Stimulated activated CD8-positive, alpha-beta memory T cell treated with anti-CD3 and anti-CD28 coated beads, Interleukin-7, amount 100 ng/mL, for 48 hours (primary cell): ENCODE data around the gene TCF12.

Source experiments
- DNase-seq, 2 donors: peaks; one replicate each; pipeline ENCODE4 v3.0.0-alpha.2; 2020; ENCODE audit warnings: low read depth in 1 of 2; ENCODE audit errors: extremely low read depth in 1 of 2

Gene TCF12

DNA sequence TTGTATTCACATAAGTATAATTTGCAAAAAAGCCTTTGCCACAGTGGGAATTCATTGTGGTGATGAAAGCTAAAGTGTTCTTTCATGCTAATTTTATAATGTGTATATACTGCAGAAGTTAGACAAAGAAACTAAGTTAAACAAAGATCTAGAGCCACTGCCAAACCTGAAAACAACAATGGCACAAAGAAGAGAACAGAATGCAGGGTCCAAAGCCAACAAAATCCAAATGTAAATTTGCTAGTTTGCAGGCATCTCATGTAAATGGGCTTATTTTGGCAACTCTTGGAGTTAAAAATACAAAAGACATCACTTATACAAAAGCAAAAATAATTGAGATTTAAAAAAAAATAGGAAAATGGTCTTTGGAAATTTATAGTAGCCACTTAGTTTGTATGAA, 123.0 kb downstream of the TCF12 start:
- no peak for DNase-seq

- DNase-seq: no peak
Measured at GRCh38 chr15:57044072-57044702, 125.7 kb downstream of the TCF12 start.

GRCh38 chr15:57044970-57045369, 126.5 kb downstream of the TCF12 start:
- DNase-seq: no peak

DNA sequence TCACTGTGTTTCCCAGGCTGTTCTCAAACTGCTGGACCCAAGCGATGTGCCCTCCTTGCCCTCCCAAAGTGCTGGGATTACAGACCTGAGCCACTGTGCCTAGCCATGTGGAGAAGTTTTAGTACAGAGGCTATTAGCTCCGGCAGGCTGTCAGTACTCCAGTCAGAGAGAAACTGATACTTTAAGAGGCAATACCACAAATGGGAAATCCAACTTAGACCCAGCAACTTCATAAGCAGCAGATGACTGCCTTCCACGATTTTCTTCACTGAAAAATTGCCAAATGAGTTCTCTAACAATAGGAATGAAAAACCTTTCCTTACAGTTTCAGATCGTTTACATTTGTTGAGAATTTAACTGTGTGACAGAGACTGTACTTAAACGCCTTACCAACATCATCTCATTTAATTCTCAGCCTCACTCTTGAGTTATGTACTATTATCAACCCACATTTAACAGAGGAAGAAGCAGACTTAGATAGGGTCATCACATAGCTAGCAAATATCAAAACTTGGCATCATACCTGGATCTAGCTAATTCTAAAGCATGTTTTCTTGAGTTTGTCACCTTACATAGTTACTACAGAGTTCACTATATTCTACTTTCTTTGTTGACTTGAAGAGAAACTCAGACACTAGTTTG, 127.4 kb downstream of the TCF12 start:
- DNase-seq: no peak

DNA sequence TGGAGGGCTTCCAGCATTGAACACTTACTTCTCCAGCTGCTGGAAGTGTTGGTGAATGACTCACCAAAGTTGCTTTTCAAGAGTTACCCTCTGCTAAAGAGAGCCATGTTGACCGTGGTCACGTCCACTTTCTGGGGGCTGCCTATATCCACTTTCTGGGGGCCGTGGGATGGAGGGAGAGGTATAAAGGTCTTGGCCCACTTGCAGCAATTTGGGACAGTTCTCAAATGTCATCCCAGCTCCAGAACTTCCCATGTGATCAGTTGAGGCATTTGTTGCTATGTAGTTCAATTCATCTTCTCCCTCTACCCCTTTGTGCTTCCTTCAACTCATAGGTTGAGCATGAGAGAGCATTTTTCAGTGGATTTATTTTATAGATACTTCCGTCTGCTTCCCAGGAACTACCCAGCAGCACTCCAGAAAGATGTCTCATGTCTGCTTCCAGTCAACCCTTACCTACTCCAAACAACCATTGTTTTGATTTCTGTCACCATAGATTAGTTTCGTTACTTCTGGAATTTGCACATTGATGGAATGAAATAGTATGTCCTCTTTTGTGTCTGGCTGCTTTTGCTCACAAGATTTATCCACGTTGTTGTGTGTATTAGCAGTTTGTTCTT, 130.6 kb downstream of the TCF12 start:
- no peak for DNase-seq

GRCh38 chr15:57053470-57053869, 135.0 kb downstream of the TCF12 start:
- no peak for DNase-seq

DNA sequence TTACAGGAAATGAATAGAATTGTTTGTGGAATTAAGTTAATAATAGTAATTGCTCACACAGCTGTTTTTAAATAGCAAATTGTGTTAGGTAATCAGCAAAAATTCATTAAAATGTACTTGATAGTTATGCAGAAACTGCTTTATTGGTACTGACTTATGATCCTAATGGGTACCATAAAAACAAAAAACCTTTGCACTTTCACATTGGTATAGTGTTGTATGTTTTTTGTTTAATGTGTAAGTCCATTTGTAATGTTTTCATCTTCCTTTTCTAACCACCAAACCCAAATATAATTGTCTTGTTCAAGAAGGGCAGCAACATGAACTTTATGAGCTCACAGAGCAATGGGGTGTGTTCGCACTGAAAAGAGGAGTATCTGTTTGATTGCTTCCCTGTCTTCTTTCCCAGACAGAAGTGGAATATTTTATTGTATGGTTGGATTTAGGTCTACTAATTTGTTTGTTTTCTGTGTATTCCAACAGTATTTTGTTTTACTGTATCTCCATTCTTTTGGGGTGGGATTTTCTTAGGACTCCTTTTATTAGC, 135.8 kb downstream of the TCF12 start:
- DNase-seq: no peak

- DNase-seq: no peak
Measured at GRCh38 chr15:57056357-57056756, 137.9 kb downstream of the TCF12 start.

DNA sequence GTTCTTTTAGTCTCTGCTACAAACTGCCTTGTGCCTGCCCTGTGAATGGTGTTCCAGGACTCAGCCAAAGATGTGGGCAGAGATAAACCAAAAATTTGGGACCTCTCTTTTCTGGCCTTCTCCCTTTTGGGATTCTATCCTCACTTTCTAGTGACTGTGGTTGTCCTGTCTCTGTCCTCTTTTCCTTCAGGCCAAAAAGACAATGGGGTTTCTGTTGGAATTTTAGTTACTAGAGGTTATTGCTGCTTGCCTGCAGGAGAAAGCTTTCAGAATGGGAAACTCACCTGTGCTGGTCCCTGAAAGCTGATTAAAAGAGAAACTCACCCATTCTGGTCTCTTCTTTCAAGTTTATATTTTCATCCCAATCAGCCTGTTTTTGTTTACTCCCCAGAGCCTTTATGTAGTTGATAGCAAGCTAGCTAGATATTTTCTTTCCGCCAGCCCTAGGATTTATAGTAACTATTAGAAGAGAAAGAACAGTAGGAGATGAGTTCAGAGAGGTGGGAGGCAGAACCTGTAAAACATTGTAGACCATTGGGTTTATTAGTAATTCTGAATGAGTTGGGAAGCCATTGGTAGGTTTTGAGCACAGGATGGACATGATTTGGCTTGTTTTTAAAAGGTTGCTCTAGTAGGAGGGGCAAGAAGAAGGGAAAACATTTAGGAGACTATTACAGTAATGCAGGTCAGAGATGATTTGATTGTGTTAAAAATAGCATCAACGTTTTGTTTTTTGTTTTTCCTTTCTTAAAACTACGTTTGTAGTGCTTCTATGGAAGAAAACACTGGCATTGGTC, 138.9 kb downstream of the TCF12 start:
- no peak for DNase-seq

DNA sequence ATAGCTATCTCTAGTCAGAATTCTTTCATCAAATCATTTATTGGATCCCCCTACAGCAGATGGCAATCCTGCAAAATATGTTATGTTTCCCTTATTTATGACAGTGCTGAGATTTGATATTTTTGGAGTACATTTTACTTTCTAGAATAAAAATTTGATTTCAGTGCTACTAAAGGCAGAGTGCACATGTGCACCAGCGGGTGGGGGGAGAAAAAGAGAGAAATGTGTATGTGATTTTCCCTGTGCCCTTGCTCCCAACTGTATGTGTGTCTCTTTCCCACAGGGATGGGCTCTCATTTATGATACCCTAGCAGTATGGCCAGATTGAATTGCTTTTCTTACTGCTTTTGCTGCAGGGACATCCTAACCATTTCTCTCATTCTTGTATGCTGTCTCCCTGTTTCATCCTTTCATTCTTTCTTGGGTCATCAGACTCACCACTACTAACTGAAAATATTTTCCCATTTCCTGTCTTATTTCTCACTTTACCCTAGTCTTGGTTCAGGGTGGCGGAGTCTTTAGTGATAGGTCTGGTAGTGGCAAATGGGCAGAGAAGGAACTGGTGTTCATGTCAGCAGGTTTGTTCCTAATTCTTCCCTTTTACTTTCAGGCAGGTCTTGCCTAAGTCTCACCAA, 140.7 kb downstream of the TCF12 start:
- no peak for DNase-seq

GRCh38 chr15:57060799-57061198, 142.4 kb downstream of the TCF12 start:
- no peak for DNase-seq

GRCh38 chr15:57061281-57061680, 142.8 kb downstream of the TCF12 start:
- DNase-seq: no peak

DNA sequence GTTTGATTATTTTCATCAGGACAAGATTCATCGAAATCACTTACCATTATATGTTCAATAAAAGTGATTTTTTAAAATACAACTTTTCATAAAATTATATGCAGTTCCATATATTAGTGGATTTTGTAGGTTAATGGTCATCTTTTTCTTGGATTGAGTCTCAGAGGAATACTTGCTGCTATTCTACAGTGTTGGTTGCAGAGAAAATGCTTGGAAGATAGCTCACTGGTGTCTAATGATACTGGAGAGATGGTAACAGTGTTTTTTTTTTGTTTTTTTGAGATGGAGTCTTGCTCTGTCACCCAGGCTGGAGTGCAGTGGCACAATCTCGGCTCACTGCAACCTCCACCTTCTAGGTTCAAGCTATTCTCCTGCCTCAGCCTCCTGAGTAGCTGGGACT, 143.3 kb downstream of the TCF12 start:
- DNase-seq: no peak

DNA sequence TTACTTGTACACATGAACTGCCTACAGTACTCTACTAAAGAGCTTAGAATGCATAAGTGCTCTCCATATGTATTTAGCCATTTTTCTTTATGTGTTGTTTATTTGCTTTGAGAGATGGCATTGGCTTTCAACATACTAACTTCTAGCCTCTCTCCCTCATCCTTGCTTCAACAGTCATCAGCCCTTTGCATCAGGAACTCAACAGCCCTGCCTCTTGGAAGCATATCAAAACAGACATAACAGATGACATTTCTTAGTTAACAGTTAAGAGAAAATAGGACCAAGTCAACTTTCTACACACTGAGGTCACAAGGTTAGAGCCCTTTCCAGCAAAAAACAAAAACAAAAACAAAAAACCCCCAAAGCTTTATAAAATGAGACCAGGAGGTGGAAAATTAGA, 145.6 kb downstream of the TCF12 start:
- no peak for DNase-seq

DNA sequence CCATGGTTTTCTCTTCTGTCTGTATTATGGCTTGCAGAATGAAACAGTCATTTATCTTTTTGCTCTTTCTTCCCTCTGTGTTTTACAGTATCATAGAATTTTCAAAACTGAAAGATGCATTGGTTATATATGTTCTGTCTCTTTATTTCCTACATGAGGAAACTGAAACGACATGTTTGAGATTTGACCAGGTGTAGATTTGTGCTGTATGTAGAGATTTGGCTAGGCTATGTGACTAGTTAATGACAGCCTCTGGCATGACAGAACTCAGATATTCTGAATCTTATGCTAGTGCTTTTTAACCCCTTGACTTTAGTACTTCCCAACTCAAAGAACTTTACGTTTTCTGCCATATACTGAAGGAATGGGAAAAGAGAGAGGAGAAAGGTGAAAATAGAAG, 151.0 kb downstream of the TCF12 start:
- no peak for DNase-seq

DNA sequence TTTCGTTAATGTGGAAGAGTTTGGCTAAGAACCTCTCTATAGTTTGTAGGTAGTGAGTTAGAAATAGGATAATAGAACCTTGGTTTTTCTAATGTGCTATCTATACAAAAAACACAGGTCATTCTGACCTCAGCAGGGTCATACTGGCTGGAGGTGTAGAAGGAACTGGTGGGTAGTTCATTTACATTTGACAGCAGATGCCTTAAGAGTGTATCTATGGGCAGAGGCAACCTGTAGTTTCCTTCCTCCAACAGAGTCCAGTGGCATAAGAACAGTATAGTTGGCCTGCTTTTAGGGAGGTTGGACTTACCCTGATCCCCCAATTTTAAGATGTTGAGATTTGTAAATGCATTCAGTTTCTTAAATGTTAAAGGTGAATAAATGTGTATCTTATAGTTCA, 152.2 kb downstream of the TCF12 start:
- no peak for DNase-seq

- no peak for DNase-seq
Measured at GRCh38 chr15:57079446-57079845, 161.0 kb downstream of the TCF12 start.

DNA sequence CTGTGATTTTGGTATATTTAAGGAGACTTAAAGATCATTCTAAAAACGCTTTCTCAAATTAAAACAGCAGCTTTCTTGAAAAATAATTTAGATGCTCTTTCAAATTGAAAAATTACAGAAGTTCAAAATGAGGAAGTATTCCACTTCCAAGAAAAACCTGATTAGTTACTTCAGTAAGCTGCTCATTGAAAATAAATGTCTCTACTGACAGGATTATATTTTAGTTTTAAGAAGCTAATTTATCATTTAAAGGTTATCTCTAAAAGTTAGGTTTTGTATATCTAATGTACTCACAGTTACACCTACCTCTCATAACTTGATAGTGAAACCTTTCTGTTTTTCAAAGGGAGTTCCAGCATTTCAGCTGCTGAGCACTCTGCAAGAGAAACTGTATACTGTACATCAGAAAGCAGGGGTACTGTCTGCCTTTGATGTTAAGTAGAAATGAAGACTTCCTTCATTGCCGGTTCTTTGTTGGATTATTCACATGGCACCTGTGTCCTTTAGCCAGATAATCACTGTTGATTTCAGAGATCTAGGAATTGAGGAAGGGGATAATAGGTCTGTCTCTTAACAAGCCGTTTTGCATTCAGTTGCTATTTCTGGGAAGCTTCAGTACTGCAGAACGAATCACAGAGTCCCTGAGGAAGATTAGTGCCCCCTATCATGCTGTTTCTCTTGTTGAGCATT, 161.6 kb downstream of the TCF12 start:
- no peak for DNase-seq

GRCh38 chr15:57082054-57082728, 163.7 kb downstream of the TCF12 start:
- no peak for DNase-seq

GRCh38 chr15:57084192-57084591, 165.7 kb downstream of the TCF12 start:
- no peak for DNase-seq
